ENCODE results near the gene KRTAP10-4. TPM values are rescaled to one million over a fixed set of nuclear protein-coding genes. Genes with fewer than 3 reads are reported as not detected.
"Not testable (repeated sequence)": the region's sequence is repeated elsewhere in the genome, so short reads cannot be mapped to it uniquely, and the experiment has no call there.

KRTAP10-4 gene
- total and polyA plus RNA-seq, 2 donors, result not detected

- Histone ChIP-seq H3K4me1 (ENCODE audit: insufficient read depth) (no peaks in the 10 kb centered on the region), H3K36me3 (ENCODE audit: insufficient read depth) (no peaks in the 10 kb centered on the region), H3K4me3 (ENCODE audit: low read depth, low read length) (no peak overlapping the region), H3K27ac (ENCODE audit: low read depth) (no peak overlapping the region)
- DNase-seq (ENCODE audit: extremely low spot score), result no peak
- 85% methylated on average over 8 of the region's 8 CpGs for WGBS
Observed at GRCh38 chr21:44599264-44600029, 25.9 kb downstream of the KRTAP10-4 start.

- WGBS, result 66% methylated on average over 23 of the region's 23 CpGs
- H3K36me3 ChIP-seq (ENCODE audit: insufficient read depth); H3K27ac ChIP-seq (ENCODE audit: low read depth); H3K4me3 ChIP-seq (ENCODE audit: low read depth, low read length); H3K4me1 ChIP-seq (ENCODE audit: insufficient read depth); DNase-seq (ENCODE audit: extremely low spot score): not testable (repeated sequence)
Observed at GRCh38 chr21:44600118-44600978, 26.8 kb downstream of the KRTAP10-4 start, which contains the start of gene KRTAP10-7. TSS of gene KRTAP10-7 (plus strand) at chr21:44600597. CDS start at chr21:44600622, 25 bp downstream.

GRCh38 chr21:44601091-44601490 lies 27.6 kb downstream of the KRTAP10-4 start:
- not testable (repeated sequence) for DNase-seq (ENCODE audit: extremely low spot score)

GRCh38 chr21:44601596-44602462 lies 28.3 kb downstream of the KRTAP10-4 start:
- Histone ChIP-seq H3K36me3 (ENCODE audit: insufficient read depth) (no peaks in the 10 kb centered on the region), H3K4me3 (ENCODE audit: low read depth, low read length) (no peak overlapping the region), H3K4me1 (ENCODE audit: insufficient read depth) (no peaks in the 10 kb centered on the region), H3K27ac (ENCODE audit: low read depth) (no peak overlapping the region)
- no peak for DNase-seq (ENCODE audit: extremely low spot score)
- WGBS, result 71% methylated on average over 23 of the region's 23 CpGs

More at GRCh38 chr21:44601091-44601490, 27.6 kb downstream of the KRTAP10-4 start:
- not testable (repeated sequence) for H3K4me3 ChIP-seq (ENCODE audit: low read depth, low read length); H3K27ac ChIP-seq (ENCODE audit: low read depth); H3K4me1 ChIP-seq (ENCODE audit: insufficient read depth); H3K36me3 ChIP-seq (ENCODE audit: insufficient read depth)
- WGBS, result 67% methylated on average over 10 of the region's 10 CpGs

GRCh38 chr21:44602463-44602850 lies 28.9 kb downstream of the KRTAP10-4 start:
- DNase-seq (ENCODE audit: extremely low spot score), result no peak
- WGBS, result 75% methylated on average over 21 of the region's 21 CpGs
- H3K4me1 ChIP-seq (ENCODE audit: insufficient read depth), result no peaks in the 10 kb centered on the region
- H3K27ac ChIP-seq (ENCODE audit: low read depth), result no peak overlapping the region
- H3K36me3 ChIP-seq (ENCODE audit: insufficient read depth), result no peaks in the 10 kb centered on the region
- H3K4me3 ChIP-seq (ENCODE audit: low read depth, low read length), result no peak overlapping the region

GRCh38 chr21:44603109-44603875 lies 29.8 kb downstream of the KRTAP10-4 start:
- Histone ChIP-seq H3K4me3 (ENCODE audit: low read depth, low read length) (no peak overlapping the region), H3K36me3 (ENCODE audit: insufficient read depth) (no peaks in the 10 kb centered on the region), H3K4me1 (ENCODE audit: insufficient read depth) (no peaks in the 10 kb centered on the region), H3K27ac (ENCODE audit: low read depth) (no peak overlapping the region)
- DNase-seq (ENCODE audit: extremely low spot score), result no peak
- WGBS, result 57% methylated on average over 17 of the region's 17 CpGs

GRCh38 chr21:44603911-44604310 lies 30.4 kb downstream of the KRTAP10-4 start:
- H3K4me3 ChIP-seq (ENCODE audit: low read depth, low read length), result no peak overlapping the region
- DNase-seq (ENCODE audit: extremely low spot score), result no peak
- no peaks in the 10 kb centered on the region for H3K36me3 ChIP-seq (ENCODE audit: insufficient read depth)
- no peaks in the 10 kb centered on the region for H3K4me1 ChIP-seq (ENCODE audit: insufficient read depth)
- no peak overlapping the region for H3K27ac ChIP-seq (ENCODE audit: low read depth)
- WGBS, result 88% methylated on average over 8 of the region's 8 CpGs

- DNase-seq (ENCODE audit: extremely low spot score), result no peak
- Histone ChIP-seq H3K4me1 (ENCODE audit: insufficient read depth) (no peaks in the 10 kb centered on the region), H3K27ac (ENCODE audit: low read depth) (no peak overlapping the region), H3K36me3 (ENCODE audit: insufficient read depth) (no peaks in the 10 kb centered on the region), H3K4me3 (ENCODE audit: low read depth, low read length) (no peak overlapping the region)
- WGBS, result 76% methylated on average over 4 of the region's 4 CpGs
Observed at GRCh38 chr21:44606495-44606894, 33.0 kb downstream of the KRTAP10-4 start.

- no peak for DNase-seq (ENCODE audit: extremely low spot score)
- Histone ChIP-seq H3K4me1 (ENCODE audit: insufficient read depth) (no peaks in the 10 kb centered on the region), H3K4me3 (ENCODE audit: low read depth, low read length) (no peak overlapping the region), H3K36me3 (ENCODE audit: insufficient read depth) (no peaks in the 10 kb centered on the region), H3K27ac (ENCODE audit: low read depth) (no peak overlapping the region)
Observed at GRCh38 chr21:44609193-44609592, 35.7 kb downstream of the KRTAP10-4 start.

- H3K4me1 ChIP-seq (ENCODE audit: insufficient read depth); H3K4me3 ChIP-seq (ENCODE audit: low read depth, low read length); DNase-seq (ENCODE audit: extremely low spot score); H3K27ac ChIP-seq (ENCODE audit: low read depth); H3K36me3 ChIP-seq (ENCODE audit: insufficient read depth): not testable (repeated sequence)
- WGBS, result 92% methylated on average over 7 of the region's 7 CpGs
Observed at GRCh38 chr21:44610157-44610843, 36.8 kb downstream of the KRTAP10-4 start.

- Histone ChIP-seq H3K27ac (ENCODE audit: low read depth) (no peak overlapping the region), H3K4me1 (ENCODE audit: insufficient read depth) (no peaks in the 10 kb centered on the region), H3K4me3 (ENCODE audit: low read depth, low read length) (no peak overlapping the region), H3K36me3 (ENCODE audit: insufficient read depth) (no peaks in the 10 kb centered on the region)
- DNase-seq (ENCODE audit: extremely low spot score), result no peak
- WGBS, result 85% methylated on average over 4 of the region's 4 CpGs
Observed at GRCh38 chr21:44611551-44611950, 38.0 kb downstream of the KRTAP10-4 start.

- 87% methylated on average over 8 of the region's 8 CpGs for WGBS
Observed at GRCh38 chr21:44612029-44612486, 38.5 kb downstream of the KRTAP10-4 start, which contains the start of gene KRTAP10-8. TSS of gene KRTAP10-8 (plus strand) at chr21:44612079. CDS start at chr21:44612101, 22 bp downstream.

More at GRCh38 chr21:44612029-44612486, 38.5 kb downstream of the KRTAP10-4 start, which contains the start of gene KRTAP10-8:
- DNase-seq (ENCODE audit: extremely low spot score), result no peak
- H3K36me3 ChIP-seq (ENCODE audit: insufficient read depth), result no peaks in the 10 kb centered on the region
- H3K27ac ChIP-seq (ENCODE audit: low read depth), result no peak within 1 kb of the TSS
- no peak within 1 kb of the TSS for H3K4me3 ChIP-seq (ENCODE audit: low read depth, low read length)
- no peaks in the 10 kb centered on the region for H3K4me1 ChIP-seq (ENCODE audit: insufficient read depth)
